Measurements from ENCODE around the gene ZNF555. TPM values are rescaled to one million over a fixed set of nuclear protein-coding genes. Genes with fewer than 3 reads are reported as not detected.
"Not testable (repeated sequence)": the region's sequence is repeated elsewhere in the genome, so short reads cannot be mapped to it uniquely, and the experiment has no call there.

ZNF555 gene
- polyA plus RNA-seq (ENCODE audit: insufficient read length in 4 of 4): 10 to 100 TPM; 12.1 to 16.4 (median 13.9) TPM

DNA sequence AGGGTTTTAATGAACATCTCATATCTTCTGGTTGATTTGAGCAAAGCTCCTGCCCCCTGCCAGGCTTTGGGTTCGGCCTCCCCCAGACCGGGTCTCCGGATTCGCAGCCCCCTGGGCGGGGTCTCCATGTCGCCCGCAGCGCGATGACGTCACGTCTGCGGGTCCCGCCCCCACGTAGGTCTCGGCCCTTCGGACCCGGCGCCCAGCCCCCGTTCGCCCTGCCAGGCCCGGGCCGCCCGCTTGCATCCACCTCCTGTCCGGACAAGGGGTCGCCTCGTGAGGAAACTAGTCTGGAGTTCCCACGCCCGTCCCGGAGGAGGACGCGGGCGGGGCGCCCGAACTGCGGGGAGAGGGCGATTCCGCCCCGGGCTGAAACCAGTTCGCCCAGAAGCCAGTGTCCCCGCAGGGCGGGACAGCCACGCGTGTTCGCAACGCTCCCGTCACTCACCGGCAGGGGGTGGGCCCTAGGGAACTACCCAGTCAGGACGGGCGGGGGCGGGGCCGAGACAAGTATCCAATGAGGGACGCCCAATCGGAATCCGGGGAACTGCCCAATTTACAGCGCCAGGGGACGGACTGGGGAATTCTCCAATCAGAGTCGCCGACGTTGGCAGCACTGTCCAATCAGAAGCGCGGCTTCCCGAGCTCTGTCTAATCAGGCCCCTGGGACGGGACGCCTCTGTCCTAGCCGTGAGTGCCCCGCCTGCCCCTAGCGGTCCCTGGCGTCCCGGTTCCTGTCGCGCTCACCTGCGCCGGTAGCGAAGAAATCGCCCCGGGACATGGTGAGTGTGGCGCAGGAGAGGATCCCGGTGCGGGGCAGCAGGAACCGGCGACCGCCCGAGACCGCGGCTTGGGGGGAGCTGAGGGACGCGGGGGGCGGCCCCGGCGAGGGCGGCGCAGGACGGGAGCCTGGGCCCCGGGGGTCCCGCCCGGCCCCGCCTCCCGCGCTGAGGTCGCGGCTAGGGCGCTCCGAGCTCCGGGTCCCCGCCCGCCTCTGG, at the start of gene ZNF555:
Gene ZNF555, plus strand, starts transcription at position 682 of the 998 bp plus-strand sequence. Its CDS starts 98 bp downstream, at position 780.
- peak; percentile 98 to 99 (median 98) for DNase-seq (ENCODE audit: low read depth in 4 of 4, low spot score in 3 of 4)

DNA sequence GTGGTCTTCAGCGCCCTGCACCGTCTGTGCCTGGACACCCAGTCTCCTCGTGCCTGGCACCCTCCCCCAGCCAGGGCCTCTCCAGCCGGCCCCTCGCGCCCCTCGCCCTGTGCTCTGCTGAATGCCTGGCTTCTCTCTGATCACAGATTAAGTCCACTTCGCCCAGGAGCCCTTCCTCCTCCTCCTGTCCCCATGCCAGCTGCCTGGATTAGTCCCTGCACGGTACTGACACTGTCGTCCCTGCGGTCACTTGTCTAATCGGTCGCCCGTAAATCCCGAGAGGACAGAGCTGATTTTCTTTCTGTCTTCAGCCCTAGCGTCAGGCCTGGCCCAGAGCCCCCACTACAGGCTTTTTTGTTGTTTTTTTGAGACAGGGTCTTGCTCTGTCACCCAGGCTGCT, 49.4 kb upstream of the ZNF555 start:
- no peak for DNase-seq (ENCODE audit: low read depth in 4 of 4, low spot score in 3 of 4)

DNA sequence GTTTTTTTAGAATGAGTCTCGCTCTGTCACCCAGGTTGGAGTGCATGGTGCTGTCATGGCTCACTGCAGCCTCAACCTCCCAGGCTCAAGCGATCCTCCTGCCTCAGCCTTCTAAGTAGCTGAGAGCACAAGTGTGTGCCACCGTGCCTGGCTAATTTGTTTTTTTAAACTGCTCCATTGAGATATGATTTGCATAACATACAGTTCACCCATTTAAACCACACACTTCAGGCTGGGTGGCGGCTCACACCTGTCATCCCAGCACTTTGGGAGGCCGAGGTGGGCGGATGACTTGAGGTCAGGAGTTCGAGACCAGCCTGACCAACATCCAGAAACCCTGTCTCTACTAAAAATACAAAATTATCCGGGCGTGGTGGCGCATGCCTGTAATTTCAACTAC, 48.6 kb upstream of the ZNF555 start:
- DNase-seq (ENCODE audit: low read depth in 4 of 4, low spot score in 3 of 4): not testable (repeated sequence)

DNA sequence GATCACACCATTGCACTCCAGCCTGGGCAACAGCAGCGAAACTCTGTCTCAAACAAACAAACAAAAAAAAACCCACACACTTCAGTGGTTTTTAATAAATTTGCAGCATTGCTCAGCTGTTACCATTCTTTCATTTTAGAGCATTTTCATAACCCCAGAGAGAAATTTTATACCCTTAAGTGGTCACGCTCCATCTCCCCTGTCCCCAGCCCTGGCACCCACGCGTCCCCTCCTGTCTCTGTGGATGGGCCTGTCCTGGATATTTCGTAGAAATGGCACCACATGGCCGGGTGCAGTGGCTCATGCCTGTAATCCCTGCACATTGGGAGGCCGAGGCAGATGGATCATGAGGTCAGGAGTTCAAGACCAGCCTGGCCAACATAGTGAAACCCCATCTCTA, 48.1 kb upstream of the ZNF555 start:
- DNase-seq (ENCODE audit: low read depth in 4 of 4, low spot score in 3 of 4): no peak

DNA sequence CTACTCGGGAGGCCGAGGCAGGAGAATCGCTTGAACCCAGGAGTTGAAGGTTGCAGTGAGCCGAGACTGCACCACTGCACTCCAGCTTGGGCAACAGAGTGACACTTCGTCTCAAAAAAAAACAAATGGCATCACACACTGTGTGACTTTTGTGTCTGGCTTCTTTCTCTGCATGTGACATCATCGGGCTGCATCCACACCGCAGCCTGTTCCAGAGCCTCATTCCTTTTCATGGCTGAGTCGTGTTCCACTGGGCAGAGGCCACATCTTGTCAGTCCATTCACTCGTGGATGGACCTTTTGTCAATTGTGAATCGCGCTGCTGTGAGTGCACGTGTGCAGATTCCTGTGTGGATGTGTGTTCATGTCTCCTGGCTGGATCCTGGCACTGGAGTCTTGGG, 47.7 kb upstream of the ZNF555 start:
- no peak for DNase-seq (ENCODE audit: low read depth in 4 of 4, low spot score in 3 of 4)

DNA sequence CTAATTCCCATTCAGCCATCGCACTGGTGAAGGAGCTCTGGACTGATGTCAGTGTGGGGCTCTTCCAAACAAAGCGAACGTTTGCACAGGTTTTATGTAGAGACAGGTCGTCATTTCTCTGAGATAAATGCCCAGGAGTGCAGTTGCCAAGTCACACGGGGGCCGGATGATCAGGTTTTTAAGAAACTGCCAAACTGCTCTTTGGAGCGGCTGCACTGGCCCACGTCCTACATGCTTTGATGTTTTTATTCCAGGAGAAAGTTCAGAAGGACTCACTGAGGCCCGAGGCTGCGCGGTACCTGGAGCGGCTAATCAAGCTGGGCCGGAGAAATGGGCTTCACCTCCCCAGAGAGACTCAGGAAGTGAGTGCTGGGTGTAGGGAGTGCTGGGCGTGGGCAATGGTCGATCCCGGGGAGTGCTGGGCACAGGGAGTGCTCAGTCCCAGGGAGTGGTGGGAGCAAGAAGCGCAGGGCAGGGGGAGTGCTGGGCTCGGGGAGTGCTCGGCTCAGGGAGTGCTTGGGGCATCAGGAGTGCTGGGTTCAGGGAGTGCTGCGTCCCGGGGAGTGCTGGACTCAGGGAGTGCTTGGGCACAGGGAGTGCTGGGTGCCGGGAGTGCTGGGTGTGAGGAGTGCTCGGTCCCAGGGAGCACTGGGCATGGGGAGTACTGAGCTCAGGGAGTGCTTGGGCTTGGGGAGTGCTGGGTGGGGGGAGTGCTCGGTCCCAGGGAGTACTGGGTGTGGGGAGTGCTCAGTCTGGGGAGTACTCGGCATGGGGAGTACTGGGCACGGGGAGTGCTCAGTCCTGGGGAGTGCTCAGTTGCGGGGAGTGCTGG, 45.2 kb upstream of the ZNF555 start:
- DNase-seq (ENCODE audit: low read depth in 4 of 4, low spot score in 3 of 4): no peak

DNA sequence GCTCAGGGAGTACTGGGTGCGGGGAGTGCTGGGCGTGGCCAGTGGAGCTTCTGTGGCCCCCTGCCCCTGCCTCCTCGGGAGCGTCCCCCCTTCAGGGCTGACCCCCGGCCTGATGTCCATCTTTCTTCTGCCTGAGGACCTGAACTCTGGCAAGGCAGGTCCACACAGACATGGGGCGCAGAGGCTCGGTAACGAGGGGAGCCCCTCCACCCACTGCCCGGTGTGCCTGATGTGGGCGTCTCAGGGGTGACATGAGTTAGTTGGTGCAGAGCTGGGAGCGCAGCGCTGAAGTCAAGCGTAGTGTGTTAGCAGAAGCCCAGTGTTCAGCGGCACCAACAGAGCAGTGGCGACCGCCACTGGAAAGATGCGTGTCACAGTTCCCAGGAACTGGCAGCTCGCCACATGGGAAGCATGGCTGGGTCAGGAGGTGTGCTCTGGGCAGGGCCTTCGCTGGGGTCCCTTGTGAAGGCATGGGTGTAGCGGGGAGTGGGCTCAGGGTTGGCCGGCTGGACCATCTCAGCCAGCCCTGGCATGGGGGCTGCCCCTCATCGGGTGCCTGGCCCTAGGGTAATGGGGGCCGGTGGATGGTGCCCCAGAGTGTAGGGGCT, 44.5 kb upstream of the ZNF555 start:
- no peak for DNase-seq (ENCODE audit: low read depth in 4 of 4, low spot score in 3 of 4)

DNA sequence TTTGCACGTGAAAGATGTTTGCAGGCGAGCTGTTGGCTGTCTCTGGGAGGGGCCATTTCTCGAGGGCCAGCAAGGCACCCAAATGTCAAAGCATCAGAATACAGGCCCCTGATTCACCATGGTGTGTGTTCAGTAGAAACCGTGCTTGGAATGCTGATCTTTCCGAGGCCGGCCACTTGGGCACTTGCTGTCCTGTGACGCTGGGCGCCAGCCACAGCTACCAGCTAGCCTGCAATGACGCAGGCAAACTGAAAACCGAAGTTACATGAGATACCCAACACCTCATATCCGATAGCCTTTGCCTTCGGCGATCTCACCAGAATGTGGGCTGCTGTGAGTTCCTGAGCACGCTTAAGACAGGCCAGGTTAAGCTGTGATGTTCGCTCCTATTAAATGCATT, 44.0 kb upstream of the ZNF555 start:
- no peak for DNase-seq (ENCODE audit: low read depth in 4 of 4, low spot score in 3 of 4)

DNA sequence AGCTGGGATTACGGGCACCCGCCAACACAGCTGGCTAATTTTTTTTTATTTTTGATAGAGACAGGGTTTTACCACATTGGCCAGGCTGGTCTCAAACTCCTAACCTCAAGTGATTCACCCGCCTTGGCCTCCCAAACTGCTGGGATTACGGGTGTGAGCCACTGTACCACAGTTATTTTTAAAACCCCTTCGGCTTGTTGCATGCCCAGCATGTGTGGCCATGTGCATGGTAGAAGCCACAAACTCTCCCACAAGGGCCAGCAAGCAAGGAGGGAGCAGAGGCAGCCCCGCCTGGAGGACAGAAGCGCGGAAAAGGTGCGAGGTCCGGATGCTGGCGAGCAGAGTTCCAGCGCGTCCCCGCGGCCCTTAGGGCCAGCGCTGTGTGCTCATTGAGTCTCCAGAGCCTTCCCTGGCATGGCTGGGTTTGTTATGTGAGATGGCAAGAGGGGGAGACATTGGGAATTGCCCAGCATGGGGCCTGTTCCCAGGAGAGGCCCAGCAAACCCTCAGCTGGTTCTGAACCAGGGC, 43.1 kb upstream of the ZNF555 start:
- no peak for DNase-seq (ENCODE audit: low read depth in 4 of 4, low spot score in 3 of 4)

DNA sequence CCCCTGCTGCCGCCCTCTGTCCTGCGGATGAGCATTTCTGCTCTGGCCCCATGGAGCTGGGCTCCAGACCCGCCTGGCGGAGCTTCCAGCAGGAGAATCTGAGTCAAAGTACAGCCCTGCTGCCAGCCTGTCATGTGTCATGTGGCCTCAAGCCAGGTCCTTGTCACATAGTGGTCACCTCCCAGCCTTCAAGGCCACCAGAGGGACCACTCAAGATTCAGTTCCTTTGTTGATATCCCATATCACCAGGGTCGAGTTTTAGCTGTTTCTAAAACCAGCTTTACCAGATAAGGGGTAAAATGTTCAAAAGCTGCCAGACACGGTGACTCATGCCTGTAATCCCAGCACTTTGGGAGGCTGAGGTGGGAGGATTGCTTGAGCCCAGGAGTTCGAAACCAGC, 42.5 kb upstream of the ZNF555 start:
- DNase-seq (ENCODE audit: low read depth in 4 of 4, low spot score in 3 of 4): no peak

DNA sequence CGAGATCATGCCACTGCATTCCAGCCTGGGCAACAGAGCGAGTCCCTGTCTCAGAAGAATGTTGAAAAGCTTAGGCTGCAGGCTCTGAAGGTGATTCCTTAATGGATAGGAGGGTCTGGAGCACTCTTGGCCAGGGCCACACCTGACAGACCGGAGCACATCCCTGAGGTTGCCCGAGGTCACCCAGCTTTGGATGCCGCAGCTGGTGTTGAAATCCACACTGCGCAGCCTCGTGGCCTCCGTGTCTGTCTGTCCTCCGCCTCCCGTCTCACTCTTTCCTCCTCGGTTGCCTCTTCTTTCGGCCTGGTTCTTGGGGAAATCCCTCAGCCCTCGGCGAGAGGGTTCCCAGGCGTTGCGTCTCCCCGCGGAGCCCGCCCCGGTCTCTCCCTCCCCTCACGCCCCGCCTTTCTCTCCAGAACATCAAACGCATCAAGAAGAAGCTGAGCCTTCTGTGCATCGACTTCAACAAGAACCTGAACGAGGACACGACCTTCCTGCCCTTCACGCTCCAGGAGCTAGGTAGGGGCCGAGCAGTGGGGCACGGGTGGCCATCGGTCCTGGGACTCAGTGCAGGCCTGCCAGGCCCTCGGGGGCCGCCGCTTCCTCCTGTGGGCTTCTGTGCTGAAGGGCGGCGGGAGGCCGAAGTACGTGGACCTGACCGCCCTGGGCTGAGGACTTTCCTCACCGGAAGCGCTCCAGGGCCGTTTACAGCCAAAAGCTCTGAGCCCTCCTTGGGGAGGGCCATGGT, 41.8 kb upstream of the ZNF555 start:
- DNase-seq (ENCODE audit: low read depth in 4 of 4, low spot score in 3 of 4): no peak

DNA sequence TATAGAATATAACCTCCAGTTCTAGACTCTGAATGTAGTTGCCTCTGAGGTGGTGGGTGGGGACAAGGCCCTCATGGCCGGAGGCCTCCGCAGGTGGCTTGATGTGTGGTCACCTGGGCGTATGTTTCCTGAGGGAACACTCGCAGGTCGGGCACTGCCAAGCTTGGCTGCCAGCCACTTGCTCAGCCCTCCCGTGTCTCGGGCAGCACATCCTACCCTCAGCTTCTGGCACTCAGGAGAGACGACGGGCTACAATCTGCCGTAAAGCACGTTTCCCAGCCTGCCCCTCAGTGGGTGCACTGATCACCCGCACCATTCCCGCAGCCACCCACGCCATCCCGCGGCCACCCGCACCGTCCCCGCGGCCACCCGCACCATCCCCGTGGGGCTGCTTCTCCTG, 40.8 kb upstream of the ZNF555 start:
- no peak for DNase-seq (ENCODE audit: low read depth in 4 of 4, low spot score in 3 of 4)

DNA sequence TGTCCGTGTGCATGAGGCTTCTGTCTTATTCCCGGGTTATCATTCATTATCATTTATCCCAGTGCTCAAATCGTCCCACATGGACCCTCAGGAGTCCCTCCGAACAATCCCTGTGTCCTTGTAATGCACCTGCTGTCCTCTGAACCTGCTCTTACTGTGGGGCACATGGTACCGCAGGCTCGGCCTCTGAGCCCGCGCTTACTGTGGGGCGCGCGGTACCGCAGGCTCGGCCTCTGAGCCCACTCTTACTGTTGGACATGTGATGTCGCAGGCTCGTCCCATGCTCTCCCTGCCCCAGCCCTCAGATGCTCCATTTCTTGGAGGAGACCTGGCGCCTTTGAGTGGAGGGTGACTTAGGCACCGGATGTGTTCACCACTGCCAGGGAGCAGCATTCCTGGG, 38.4 kb upstream of the ZNF555 start:
- DNase-seq (ENCODE audit: low read depth in 4 of 4, low spot score in 3 of 4): no peak

DNA sequence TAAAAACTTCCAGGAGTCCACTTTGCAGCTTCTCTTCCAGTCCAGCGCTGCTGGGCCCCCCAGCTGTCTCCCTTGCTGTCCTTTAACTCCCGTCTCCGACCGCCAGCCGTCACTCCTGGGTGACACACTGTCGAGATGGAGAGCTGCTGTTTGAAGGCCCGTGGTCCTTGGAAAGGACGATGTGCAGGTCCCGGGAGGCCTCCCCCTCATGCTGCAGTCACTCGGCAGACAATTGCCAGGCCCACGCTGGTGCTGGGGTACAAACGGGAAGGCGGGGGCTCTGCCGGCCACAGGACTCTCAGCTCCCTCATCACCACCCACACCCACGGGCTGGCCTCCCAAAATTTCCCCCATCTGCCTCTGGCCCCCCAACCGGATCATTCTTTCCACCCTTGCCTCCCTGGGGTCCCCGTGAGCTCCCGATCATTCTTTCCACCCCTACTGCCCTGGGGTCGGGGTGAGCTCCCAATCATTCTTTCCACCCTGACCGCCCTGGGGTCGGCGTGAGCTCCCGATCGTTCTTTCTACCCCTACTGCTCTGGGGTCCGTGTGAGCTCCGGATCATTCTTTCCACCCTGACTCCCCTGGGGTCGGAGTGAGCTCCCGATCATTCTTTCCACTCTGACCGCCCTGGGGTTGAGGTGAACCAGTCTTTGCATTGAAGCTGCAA, 37.7 kb upstream of the ZNF555 start:
- DNase-seq (ENCODE audit: low read depth in 4 of 4, low spot score in 3 of 4): no peak

DNA sequence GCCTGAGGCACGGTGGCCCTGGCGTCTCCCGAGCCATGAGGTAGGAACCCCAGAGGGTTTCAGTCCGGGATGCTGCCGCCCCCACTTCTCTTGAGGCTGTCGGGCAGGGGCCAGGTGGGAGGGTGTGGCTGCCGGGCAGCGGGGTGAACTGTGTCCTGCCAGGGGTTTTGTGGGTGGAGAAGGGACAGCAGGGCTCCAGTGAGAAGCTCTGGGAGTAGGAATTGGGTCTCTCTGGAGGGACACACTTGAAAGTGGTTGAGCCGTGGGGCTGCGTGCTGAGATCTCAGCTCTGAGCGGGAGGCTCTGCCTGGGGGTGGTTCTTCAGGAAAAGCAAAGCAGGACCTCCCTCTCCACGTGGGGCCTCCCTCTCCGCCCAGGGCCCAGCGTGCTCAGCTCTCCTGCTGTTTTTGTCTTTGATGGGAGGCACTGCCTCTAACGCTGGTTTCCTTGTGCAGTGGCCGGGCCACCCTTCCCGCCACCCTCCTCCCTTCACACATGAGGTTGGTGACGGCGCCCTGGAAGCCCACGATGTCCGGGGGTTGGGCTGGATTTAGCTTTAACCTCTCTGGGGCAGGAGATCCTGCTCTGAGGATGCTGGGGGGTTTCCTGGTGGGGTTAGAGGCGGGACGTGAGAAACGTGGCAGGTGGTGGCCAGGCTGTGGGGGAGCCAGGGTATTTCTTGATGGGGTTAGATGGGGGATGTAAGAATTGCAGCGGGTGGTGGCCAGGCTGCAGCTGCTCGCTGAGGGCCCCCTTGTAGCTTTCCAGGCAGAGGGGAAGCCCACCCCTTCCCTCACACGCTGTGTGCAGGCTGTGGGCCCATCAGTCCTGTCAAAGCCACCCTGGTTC, 36.9 kb upstream of the ZNF555 start:
- no peak for DNase-seq (ENCODE audit: low read depth in 4 of 4, low spot score in 3 of 4)

DNA sequence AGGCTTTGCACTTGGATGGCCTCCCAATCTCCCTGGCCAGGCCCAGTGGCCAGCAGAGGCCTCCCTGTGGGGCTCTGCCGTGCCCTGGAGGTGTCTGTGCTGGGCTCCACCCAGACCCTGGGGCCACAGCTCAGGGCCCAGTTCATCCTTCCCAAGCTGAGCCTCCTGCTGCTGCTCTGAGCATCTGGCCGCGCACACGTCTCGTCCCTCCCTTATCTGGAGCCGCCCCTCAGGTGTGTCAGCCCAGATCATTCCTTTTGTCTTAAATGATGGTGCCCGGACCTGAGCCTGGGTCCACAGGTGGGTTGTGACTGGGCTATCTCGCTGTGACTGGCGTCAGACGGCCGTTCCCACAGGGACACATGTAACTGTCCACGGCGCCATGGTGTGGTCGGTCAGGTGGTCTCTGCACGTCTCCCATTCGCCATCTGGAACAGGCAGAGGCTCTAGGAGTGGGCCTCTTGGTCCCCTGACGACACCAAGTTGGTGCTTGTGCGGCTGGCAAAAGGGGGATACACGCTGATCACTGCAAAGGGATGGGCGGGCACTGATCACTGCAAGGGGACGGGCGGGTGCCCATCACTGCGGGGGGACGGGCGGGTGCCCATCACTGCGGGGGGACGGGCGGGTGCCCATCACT, 35.9 kb upstream of the ZNF555 start:
- DNase-seq (ENCODE audit: low read depth in 4 of 4, low spot score in 3 of 4): no peak

DNA sequence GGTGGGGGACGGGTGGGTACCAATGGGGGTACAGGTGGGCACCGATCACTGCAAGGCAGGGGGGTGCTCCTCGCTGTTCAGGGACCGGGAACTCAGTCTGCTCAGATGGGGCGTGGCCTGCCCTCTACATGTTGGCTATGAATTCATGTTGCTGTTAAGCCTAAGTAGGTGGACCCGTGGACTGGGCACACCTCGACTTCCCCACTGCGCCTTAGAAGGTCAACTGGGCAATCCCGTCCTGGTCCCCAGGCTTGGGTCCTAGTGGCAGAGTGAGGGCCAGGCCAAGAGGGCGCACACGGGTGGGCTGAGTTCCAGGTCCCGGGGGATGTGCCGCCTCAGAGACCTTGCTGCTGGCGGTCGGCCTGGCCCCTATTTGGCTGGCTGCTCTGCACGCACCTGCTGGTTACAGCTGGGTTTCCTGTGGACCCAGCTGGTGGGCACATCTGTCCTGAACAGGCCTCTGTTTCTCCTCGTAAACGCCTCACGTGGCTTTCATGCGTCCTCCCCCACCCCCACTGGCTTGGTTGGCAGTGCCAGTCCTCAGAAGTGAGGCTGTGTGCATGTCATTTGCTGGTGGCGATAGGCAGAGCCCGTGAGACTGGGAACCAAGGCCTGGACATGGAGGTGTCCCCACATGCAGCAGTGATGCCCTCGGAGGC, 35.2 kb upstream of the ZNF555 start:
- DNase-seq (ENCODE audit: low read depth in 4 of 4, low spot score in 3 of 4): no peak

All from right renal pelvis (tissue), 4 donors.